Left ventricle myocardium inferior (tissue), 1 donor: Measurements from ENCODE around the gene RESP18. TPM values are rescaled to one million over a fixed set of nuclear protein-coding genes. Genes with fewer than 3 reads are reported as not detected.

Experiments used
- DNase-seq: peaks from one replicate; pipeline ENCODE4 v3.0.0-alpha.2; 2020
- H3K27ac ChIP-seq: fragments of 200-600 bp; replicated peaks from 2 replicates; pipeline ENCODE4 v1.8.0; 2021
- H3K27me3 ChIP-seq: fragments of 200-600 bp; 2 replicates; pipeline ENCODE4 v1.8.0; 2021; ENCODE audit warnings: low read depth
- H3K36me3 ChIP-seq: fragments of 200-600 bp; 2 replicates; pipeline ENCODE4 v1.8.0; 2021
- H3K4me1 ChIP-seq: fragments of 200-600 bp; 2 replicates; pipeline ENCODE4 v1.8.0; 2021
- H3K4me3 ChIP-seq: fragments of 200-600 bp; 2 replicates; pipeline ENCODE4 v1.8.0; 2021; ENCODE audit warnings: mild to moderate bottlenecking, moderate library complexity
- H3K9me3 ChIP-seq: fragments of 200-600 bp; replicated peaks from 2 replicates; pipeline ENCODE4 v1.8.0; 2021
- intact Hi-C: fragments of 100-400 bp; cut with micrococcal nuclease; formaldehyde crosslinking; loops from one replicate; pipeline ENCODE4 v1.11.0; 2022
- total RNA-seq: library from RNA; stranded (reverse); fragmentation: NEBNext Ultra II Directional; extraction: Animal tissue kit (Norgen Biotek cat#: 25700); gene quantifications from one replicate; pipeline ENCODE4 v1.2.1, GENCODE V29; 2021
- TF ChIP-seq, protein P1 (sequence below): fragments of 200-600 bp; IDR thresholded peaks from 2 replicates; pipeline ENCODE4 v1.8.0; 2021; ENCODE audit warnings: antibody characterized with exemption, mild to moderate bottlenecking, borderline replicate concordance
- donor health status: DM: no; HTN: yes; CAD: no; lungs with severe emphysema.

RESP18 gene
- total RNA-seq, 1 donor from 2014 or later, result not detected

GRCh38 chr2:219354582-219354981 lies 22.0 kb upstream of the RESP18 start:
- no peak overlapping the region for H3K27ac ChIP-seq
- no peaks in the 10 kb centered on the region for H3K36me3 ChIP-seq
- peaks cover 12% of the 10 kb centered on the region for H3K4me1 ChIP-seq
- no peak overlapping the region for H3K4me3 ChIP-seq
- H3K9me3 ChIP-seq, result no peaks in the 10 kb centered on the region
- TF ChIP-seq, protein P1, sequence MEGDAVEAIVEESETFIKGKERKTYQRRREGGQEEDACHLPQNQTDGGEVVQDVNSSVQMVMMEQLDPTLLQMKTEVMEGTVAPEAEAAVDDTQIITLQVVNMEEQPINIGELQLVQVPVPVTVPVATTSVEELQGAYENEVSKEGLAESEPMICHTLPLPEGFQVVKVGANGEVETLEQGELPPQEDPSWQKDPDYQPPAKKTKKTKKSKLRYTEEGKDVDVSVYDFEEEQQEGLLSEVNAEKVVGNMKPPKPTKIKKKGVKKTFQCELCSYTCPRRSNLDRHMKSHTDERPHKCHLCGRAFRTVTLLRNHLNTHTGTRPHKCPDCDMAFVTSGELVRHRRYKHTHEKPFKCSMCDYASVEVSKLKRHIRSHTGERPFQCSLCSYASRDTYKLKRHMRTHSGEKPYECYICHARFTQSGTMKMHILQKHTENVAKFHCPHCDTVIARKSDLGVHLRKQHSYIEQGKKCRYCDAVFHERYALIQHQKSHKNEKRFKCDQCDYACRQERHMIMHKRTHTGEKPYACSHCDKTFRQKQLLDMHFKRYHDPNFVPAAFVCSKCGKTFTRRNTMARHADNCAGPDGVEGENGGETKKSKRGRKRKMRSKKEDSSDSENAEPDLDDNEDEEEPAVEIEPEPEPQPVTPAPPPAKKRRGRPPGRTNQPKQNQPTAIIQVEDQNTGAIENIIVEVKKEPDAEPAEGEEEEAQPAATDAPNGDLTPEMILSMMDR, result no peak
- intact Hi-C loops, result no loop called here
- DNase-seq, result no peak
- H3K27me3 ChIP-seq, result peaks cover 93% of the 10 kb centered on the region

- Histone ChIP-seq H3K9me3 (no peaks in the 10 kb centered on the region), H3K4me3 (no peak overlapping the region), H3K27me3 (peaks cover 92% of the 10 kb centered on the region), H3K4me1 (peaks cover 4% of the 10 kb centered on the region), H3K27ac (no peak overlapping the region), H3K36me3 (no peaks in the 10 kb centered on the region)
- TF ChIP-seq, protein P1, result no peak
- intact Hi-C loops, result no loop called here
- DNase-seq, result no peak
Observed at GRCh38 chr2:219353129-219353528, 20.6 kb upstream of the RESP18 start.

DNA sequence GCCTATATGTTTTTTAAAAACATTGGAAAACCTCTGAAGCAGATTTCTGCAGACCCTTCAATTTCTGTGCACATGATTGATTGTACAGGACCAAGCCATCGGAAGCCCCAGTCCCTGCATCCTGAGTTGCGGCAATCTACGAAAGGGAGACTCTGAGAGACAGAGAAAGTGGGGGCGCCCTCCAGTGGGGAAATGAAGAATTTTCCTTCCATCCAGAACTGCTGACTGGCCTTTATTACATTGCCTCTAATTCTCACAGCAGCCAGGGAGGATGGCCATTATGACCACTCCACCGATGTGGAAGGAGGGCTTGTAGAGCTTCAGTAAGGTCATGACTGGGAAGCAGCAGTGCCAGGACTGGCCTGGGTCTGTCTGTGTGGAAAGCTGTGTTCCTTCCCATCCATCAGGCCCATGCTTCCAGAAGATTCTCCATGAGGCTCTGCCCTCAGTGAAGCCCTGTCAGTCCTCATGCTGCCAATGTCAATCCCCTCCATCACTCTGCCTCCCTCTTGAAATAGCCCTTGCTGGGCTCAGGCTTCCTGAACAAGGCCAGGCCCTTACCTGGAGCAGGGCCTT lies 20.0 kb upstream of the RESP18 start:
- H3K27me3 ChIP-seq, result peaks cover 90% of the 10 kb centered on the region
- H3K36me3 ChIP-seq, result no peaks in the 10 kb centered on the region
- no peaks in the 10 kb centered on the region for H3K9me3 ChIP-seq
- H3K27ac ChIP-seq, result no peak overlapping the region
- DNase-seq, result no peak
- H3K4me1 ChIP-seq, result no peaks in the 10 kb centered on the region
- TF ChIP-seq, protein P1, result peak; percentile 62
- intact Hi-C loops, result no loop called here
- no peak overlapping the region for H3K4me3 ChIP-seq

GRCh38 chr2:219350710-219351221 lies 18.2 kb upstream of the RESP18 start:
- intact Hi-C loops, result no loop called here
- peaks cover 72% of the 10 kb centered on the region for H3K27me3 ChIP-seq
- H3K9me3 ChIP-seq, result no peaks in the 10 kb centered on the region
- no peak overlapping the region for H3K27ac ChIP-seq
- H3K36me3 ChIP-seq, result no peaks in the 10 kb centered on the region
- no peak for DNase-seq
- H3K4me1 ChIP-seq, result no peaks in the 10 kb centered on the region
- TF ChIP-seq, protein P1, result no peak
- no peak overlapping the region for H3K4me3 ChIP-seq

- Histone ChIP-seq H3K36me3 (no peaks in the 10 kb centered on the region), H3K27ac (no peak overlapping the region), H3K27me3 (peaks cover 66% of the 10 kb centered on the region), H3K4me3 (no peak overlapping the region), H3K4me1 (no peaks in the 10 kb centered on the region), H3K9me3 (no peaks in the 10 kb centered on the region)
- intact Hi-C loops, result no loop called here
- TF ChIP-seq, protein P1, result no peak
- DNase-seq, result no peak
Observed at GRCh38 chr2:219350215-219350614, 17.7 kb upstream of the RESP18 start.
